ENCODE results near the gene UTP15. TPM values are rescaled to one million over a fixed set of nuclear protein-coding genes. Genes with fewer than 3 reads are reported as not detected.

Gene UTP15
- total RNA-seq, 4 donors from 2014 or later, result 10.5 to 35.0 (median 22.4) TPM

DNA sequence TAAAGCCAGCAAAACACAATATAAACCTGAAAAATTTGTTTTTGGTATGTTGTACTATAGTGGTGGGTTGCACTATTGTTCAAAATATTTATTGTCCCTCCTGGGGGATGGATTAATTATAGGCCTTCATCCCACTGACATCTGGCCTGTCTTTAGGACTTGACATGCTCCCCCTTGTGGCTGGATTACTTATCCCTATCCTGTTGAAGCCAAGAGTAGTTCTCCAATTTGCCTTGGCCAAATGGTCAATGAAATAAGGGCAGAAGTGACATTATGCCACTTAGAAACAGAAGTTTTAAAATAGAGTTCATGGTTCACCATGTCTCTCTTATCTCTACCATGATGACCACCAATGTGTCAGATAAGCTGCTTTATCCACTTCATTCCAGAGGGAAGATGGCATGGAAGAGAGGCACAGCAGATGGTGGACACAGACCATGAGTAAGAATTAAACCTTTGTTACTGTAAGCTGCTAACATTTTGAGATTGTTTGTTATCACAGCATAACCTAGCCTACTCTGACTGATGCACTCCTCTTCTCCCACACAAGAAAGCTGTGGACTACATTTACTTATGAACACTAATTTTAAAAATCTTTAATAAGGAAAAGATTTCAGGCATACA is 31.3 kb downstream of the UTP15 start:
- ATAC-seq, result no peak
- H3K9me3 ChIP-seq, result peaks cover 0 to 2% (median 0%) of the 10 kb centered on the region in 3 donors
- no peaks in the 10 kb centered on the region for H3K36me3 ChIP-seq
- H3K4me3 ChIP-seq, result no peak overlapping the region
- no peaks in the 10 kb centered on the region for H3K4me1 ChIP-seq
- TF ChIP-seq, protein P1, sequence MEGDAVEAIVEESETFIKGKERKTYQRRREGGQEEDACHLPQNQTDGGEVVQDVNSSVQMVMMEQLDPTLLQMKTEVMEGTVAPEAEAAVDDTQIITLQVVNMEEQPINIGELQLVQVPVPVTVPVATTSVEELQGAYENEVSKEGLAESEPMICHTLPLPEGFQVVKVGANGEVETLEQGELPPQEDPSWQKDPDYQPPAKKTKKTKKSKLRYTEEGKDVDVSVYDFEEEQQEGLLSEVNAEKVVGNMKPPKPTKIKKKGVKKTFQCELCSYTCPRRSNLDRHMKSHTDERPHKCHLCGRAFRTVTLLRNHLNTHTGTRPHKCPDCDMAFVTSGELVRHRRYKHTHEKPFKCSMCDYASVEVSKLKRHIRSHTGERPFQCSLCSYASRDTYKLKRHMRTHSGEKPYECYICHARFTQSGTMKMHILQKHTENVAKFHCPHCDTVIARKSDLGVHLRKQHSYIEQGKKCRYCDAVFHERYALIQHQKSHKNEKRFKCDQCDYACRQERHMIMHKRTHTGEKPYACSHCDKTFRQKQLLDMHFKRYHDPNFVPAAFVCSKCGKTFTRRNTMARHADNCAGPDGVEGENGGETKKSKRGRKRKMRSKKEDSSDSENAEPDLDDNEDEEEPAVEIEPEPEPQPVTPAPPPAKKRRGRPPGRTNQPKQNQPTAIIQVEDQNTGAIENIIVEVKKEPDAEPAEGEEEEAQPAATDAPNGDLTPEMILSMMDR (IDR thresholded peaks at IDR 0.05), result peak in 1 of 4 experiments; percentile 25
- no peak for TF ChIP-seq POLR2A (IDR thresholded peaks at IDR 0.05)
- no peaks in the 10 kb centered on the region for H3K27me3 ChIP-seq
- H3K27ac ChIP-seq, result no peak overlapping the region

DNA sequence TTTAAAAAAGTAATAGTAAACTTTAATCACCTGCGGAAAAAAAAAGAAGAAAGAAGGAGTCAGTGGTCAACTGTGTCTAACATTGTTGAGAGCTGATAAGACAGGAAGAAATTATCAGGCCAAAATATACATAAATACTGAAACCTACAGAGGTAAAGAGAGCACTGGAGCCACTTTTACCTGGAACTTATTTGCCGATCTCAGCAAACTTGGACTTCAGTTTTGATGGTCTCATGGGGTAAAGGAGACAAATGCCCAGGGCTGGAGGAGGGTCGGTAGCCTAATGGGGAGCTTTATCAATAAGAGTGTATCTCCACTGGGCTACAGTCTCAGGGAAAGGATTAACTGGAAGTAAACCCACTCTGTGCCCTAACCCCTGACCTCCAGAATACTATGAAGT is 33.8 kb downstream of the UTP15 start:
- WGBS, 2 donors (ENCODE audit: low coverage in 1 of 2), result 80 to 90% methylated on average over 3 of the region's 3 CpGs
- Histone ChIP-seq H3K27ac (no peak overlapping the region), H3K4me1 (no peaks in the 10 kb centered on the region), H3K27me3 (no peaks in the 10 kb centered on the region), H3K4me3 (no peak overlapping the region), H3K9me3 (peaks cover 0 to 6% (median 0%) of the 10 kb centered on the region in 3 donors), H3K36me3 (no peaks in the 10 kb centered on the region)
- TF ChIP-seq EP300 (IDR thresholded peaks at IDR 0.05) (no peak), POLR2A (IDR thresholded peaks at IDR 0.05) (no peak), POLR2AphosphoS5 (IDR thresholded peaks at IDR 0.05) (no peak)
- TF ChIP-seq, protein P1 (IDR thresholded peaks at IDR 0.05), result no peak
- no peak for ATAC-seq

DNA sequence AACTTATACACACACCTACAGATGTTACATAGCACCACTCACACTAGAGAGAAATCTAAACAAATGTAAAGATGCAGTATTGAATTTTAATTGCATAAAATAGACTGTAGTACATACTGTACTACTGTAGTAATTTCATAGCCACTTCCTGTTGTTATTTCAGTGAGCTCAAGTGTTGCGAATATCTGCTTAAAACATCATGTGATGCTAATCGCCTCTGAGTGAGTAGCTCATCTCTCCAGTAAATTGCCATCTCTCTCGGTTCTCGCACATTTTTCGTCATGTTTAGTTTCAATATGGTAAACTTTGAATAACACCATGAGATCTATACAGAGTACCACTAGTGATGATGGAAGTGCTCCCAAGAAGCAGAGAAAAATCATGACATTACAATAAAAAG is 38.5 kb downstream of the UTP15 start:
- H3K27me3 ChIP-seq, result no peaks in the 10 kb centered on the region
- no peak for ATAC-seq
- 81 to 85% methylated on average over 5 of the region's 5 CpGs for WGBS, 2 donors (ENCODE audit: low coverage in 1 of 2)

DNA sequence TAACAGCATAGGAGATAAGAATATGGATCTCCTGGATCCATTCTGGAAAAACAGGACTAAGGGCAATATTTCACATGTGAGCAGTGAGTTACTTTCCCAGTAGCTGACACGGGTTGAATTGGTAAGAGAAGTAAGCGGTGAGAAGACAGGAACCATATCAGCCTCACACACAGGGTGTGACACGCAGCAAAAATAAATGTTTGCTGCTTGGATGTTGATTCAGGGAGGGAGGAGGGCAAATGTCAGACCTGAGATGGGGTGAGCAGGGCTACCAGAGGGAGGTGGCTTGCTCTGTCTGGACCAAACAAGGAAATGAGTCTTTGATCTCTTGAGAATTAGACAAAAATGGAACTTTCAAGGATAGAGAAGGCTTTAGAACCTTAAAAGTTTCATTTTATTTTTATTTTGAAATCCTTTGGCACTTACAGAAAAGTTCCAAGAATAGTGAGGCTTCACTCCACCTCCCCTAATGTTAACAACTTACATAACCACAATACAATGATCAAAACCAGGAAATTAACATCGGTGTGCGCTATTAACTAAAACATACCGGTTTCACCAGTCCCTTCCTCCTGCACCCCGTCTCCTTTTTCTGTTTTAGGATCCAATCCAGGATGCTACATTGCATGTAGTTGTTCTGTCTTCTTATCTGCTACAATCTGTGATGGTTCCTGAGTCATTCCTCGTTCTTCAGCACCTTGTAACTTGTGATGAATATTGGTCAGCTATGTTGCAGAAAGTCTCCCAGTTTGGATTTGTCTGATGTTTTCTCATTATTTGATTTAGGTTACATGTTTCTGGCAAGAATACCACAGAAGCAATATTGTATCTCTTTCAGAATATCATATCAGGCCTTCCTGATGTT is 39.9 kb downstream of the UTP15 start:
- ATAC-seq, result no peak
- Histone ChIP-seq H3K27me3 (no peaks in the 10 kb centered on the region), H3K27ac (no peak overlapping the region)

More for the DNA sequence above, 38.5 kb downstream of the UTP15 start:
- Histone ChIP-seq H3K36me3 (no peaks in the 10 kb centered on the region), H3K27ac (no peak overlapping the region), H3K4me3 (no peak overlapping the region), H3K9me3 (peaks cover 0 to 6% (median 0%) of the 10 kb centered on the region in 3 donors), H3K4me1 (no peaks in the 10 kb centered on the region)
- TF ChIP-seq, protein P1 (IDR thresholded peaks at IDR 0.05), result no peak
- no peak for TF ChIP-seq POLR2A (IDR thresholded peaks at IDR 0.05)
- TF ChIP-seq POLR2AphosphoS5 (IDR thresholded peaks at IDR 0.05), result no peak
- no peak for TF ChIP-seq EP300 (IDR thresholded peaks at IDR 0.05)

More for the DNA sequence above, 39.9 kb downstream of the UTP15 start:
- Histone ChIP-seq H3K4me1 (no peaks in the 10 kb centered on the region), H3K9me3 (peaks cover 0 to 6% (median 0%) of the 10 kb centered on the region in 3 donors), H3K36me3 (no peaks in the 10 kb centered on the region), H3K4me3 (no peak overlapping the region)
- TF ChIP-seq, protein P1 (IDR thresholded peaks at IDR 0.05), result no peak
- no peak for TF ChIP-seq EP300 (IDR thresholded peaks at IDR 0.05)
- TF ChIP-seq POLR2AphosphoS5 (IDR thresholded peaks at IDR 0.05), result no peak
- no peak for TF ChIP-seq POLR2A (IDR thresholded peaks at IDR 0.05)
- WGBS, 2 donors (ENCODE audit: low coverage in 1 of 2), result 70 to 87% methylated on average over 6 to 8 of the region's 8 CpGs

All from gastroesophageal sphincter (tissue), 4 donors.